HL-60 (cell line): ENCODE measurements around the gene OR51B4.

ENCODE experiments used
- DNase-seq, 2 experiments: peaks; one replicate each; pipeline ENCODE4 v3.0.0-alpha.2; 2010 to 2020; ENCODE audit warnings: low read depth in 1 of 2, low spot score in 1 of 2
- H3K27ac ChIP-seq: fragments of 250-450 bp; sonication (Bioruptor Pico); replicated peaks from 2 replicates; pipeline ENCODE4 v1.5.1; 2020; ENCODE audit warnings: mild to moderate bottlenecking, moderate library complexity
- H3K27me3 ChIP-seq: fragments of 250-450 bp; sonication (Bioruptor Pico); 2 replicates; pipeline ENCODE4 v1.5.1; 2021; ENCODE audit warnings: mild to moderate bottlenecking, moderate library complexity; ENCODE audit not compliant: insufficient read depth, poor library complexity, severe bottlenecking
- H3K4me3 ChIP-seq: replicated peaks from 2 replicates; pipeline ENCODE4 v1.5.1; 2011; ENCODE audit warnings: mild to moderate bottlenecking, control low read depth, low read length; ENCODE audit not compliant: insufficient read depth
- GABPA ChIP-seq: IDR thresholded peaks from 2 replicates; pipeline ENCODE4 v1.6.1; 2012; ENCODE audit warnings: low read depth
- POLR2AphosphoS5 ChIP-seq: IDR thresholded peaks from 2 replicates; pipeline ENCODE4 v1.6.1; 2012; ENCODE audit warnings: low read depth
- SPI1 ChIP-seq: IDR thresholded peaks from 2 replicates; pipeline ENCODE4 v1.6.1; 2012; ENCODE audit warnings: low read depth, mild to moderate bottlenecking, borderline replicate concordance
- TF ChIP-seq, protein P1 (sequence below): IDR thresholded peaks from one replicate; pipeline ENCODE4 v1.5.1; 2011; ENCODE audit warnings: low read length, control low read depth, inconsistent platforms; ENCODE audit not compliant: insufficient read depth
- TF ChIP-seq, protein P2 (sequence below): IDR thresholded peaks from 2 replicates; pipeline ENCODE4 v1.6.1; 2012; ENCODE audit warnings: low read depth; ENCODE audit not compliant: insufficient replicate concordance

Gene OR51B4

DNA sequence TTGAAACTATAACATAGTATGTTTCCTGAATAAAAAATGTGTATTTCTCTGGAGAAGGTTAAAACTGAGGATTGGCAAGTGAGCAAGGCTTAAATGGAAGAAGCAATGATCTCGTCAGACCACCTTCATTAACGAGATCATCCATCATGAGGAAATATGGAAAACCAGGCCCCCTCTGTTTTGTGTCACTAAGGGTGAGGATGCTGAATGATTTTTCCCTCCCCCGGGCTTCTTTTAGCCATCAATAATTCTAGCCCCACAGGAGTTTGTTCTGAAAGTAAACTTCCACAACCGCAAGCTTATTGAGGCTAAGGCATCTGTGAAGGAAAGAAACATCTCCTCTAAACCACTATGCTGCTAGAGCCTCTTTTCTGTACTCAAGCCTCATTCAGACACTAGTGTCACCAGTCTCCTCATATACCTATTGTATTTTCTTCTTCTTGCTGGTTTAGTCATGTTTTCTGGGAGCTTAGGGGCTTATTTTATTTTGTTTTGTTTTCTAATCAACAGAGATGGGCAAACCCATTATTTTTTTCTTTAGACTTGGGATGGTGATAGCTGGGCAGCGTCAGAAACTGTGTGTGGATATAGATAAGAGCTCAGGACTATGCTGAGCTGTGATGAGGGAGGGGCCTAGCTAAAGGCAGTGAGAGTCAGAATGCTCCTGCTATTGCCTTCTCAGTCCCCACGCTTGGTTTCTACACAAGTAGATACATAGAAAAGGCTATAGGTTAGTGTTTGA lies 26.2 kb downstream of the OR51B4 start:
- no peak overlapping the region for H3K27ac ChIP-seq
- TF ChIP-seq SPI1 (no peak), GABPA (no peak), POLR2AphosphoS5 (no peak)
- TF ChIP-seq, protein P1, sequence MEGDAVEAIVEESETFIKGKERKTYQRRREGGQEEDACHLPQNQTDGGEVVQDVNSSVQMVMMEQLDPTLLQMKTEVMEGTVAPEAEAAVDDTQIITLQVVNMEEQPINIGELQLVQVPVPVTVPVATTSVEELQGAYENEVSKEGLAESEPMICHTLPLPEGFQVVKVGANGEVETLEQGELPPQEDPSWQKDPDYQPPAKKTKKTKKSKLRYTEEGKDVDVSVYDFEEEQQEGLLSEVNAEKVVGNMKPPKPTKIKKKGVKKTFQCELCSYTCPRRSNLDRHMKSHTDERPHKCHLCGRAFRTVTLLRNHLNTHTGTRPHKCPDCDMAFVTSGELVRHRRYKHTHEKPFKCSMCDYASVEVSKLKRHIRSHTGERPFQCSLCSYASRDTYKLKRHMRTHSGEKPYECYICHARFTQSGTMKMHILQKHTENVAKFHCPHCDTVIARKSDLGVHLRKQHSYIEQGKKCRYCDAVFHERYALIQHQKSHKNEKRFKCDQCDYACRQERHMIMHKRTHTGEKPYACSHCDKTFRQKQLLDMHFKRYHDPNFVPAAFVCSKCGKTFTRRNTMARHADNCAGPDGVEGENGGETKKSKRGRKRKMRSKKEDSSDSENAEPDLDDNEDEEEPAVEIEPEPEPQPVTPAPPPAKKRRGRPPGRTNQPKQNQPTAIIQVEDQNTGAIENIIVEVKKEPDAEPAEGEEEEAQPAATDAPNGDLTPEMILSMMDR: no peak
- TF ChIP-seq, protein P2, sequence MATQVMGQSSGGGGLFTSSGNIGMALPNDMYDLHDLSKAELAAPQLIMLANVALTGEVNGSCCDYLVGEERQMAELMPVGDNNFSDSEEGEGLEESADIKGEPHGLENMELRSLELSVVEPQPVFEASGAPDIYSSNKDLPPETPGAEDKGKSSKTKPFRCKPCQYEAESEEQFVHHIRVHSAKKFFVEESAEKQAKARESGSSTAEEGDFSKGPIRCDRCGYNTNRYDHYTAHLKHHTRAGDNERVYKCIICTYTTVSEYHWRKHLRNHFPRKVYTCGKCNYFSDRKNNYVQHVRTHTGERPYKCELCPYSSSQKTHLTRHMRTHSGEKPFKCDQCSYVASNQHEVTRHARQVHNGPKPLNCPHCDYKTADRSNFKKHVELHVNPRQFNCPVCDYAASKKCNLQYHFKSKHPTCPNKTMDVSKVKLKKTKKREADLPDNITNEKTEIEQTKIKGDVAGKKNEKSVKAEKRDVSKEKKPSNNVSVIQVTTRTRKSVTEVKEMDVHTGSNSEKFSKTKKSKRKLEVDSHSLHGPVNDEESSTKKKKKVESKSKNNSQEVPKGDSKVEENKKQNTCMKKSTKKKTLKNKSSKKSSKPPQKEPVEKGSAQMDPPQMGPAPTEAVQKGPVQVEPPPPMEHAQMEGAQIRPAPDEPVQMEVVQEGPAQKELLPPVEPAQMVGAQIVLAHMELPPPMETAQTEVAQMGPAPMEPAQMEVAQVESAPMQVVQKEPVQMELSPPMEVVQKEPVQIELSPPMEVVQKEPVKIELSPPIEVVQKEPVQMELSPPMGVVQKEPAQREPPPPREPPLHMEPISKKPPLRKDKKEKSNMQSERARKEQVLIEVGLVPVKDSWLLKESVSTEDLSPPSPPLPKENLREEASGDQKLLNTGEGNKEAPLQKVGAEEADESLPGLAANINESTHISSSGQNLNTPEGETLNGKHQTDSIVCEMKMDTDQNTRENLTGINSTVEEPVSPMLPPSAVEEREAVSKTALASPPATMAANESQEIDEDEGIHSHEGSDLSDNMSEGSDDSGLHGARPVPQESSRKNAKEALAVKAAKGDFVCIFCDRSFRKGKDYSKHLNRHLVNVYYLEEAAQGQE: no peak

DNA sequence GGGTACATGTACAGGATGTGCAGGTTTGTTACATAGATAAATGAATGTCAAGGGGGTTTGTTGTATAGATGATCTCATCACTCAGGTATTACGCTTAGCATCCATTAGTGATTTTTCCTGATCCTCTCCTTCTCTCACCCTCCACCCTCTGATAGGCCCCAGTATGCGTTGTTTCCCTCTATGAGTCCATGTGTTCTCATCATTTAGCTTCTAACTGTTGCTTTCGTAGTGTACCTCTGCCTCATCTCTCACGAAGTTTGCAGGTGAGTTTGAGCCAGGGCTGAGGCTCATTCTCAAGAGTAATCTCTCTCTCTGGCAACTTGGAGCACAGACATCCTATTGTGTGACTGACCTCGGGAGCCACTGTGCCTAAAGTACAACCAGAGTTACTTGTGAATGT lies 27.4 kb downstream of the OR51B4 start:
- TF ChIP-seq GABPA (no peak), SPI1 (no peak), POLR2AphosphoS5 (no peak)
- TF ChIP-seq, protein P1: no peak
- TF ChIP-seq, protein P2: no peak
- H3K4me3 ChIP-seq: no peak overlapping the region
- no peaks in the 10 kb centered on the region for H3K27me3 ChIP-seq
- no peak for DNase-seq
- H3K27ac ChIP-seq: no peak overlapping the region

More for the DNA sequence above, 26.2 kb downstream of the OR51B4 start:
- H3K4me3 ChIP-seq: no peak overlapping the region
- H3K27me3 ChIP-seq: no peaks in the 10 kb centered on the region
- no peak for DNase-seq

DNA sequence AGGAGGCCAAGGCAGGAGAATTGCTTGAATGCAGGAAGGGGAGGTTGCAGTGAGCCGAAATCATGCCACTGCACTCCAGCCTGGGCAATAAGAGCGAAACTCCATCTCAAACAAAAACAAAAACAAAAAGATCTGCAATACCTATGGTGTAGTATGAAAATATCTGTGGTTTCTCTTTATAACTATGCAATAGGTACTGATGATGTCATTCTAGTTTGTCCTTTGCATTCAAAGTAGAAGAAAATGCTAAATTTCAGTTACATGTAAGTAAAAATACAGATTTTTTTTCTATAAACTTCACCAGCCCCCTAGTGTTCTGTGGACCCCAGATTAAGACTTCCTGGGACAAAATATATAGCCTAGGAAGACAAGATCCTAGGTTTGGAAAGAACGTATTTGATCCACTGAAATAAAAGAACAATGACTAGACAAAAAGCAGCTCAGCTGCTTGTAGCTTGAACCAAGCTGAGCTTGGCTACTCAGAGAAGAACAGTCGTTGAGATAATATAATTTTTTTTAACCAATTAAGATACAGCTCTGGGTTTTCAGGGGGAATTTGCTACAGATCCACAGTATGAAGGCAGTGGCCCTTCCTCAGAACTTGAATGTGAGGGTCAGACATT lies 29.2 kb downstream of the OR51B4 start:
- no peak overlapping the region for H3K27ac ChIP-seq
- DNase-seq: no peak
- H3K4me3 ChIP-seq: no peak overlapping the region
- TF ChIP-seq SPI1 (no peak), GABPA (no peak), POLR2AphosphoS5 (no peak)
- TF ChIP-seq, protein P1: no peak
- TF ChIP-seq, protein P2: no peak
- no peaks in the 10 kb centered on the region for H3K27me3 ChIP-seq
